Left lung (tissue), 10 donors: Measurements from ENCODE around the gene HLA-DQA2. TPM values are rescaled to one million over a fixed set of nuclear protein-coding genes. Genes with fewer than 3 reads are reported as not detected.
"Not testable (repeated sequence)": the region's sequence is repeated elsewhere in the genome, so short reads cannot be mapped to it uniquely, and the experiment has no call there.

Experiments
- ATAC-seq: fragments of 200-7000 bp; cut with Tn5 transposase; one replicate; pipeline ENCODE4 v1.9.1; 2020; ENCODE audit warnings: moderate library complexity
- DNase-seq, 4 donors: peaks; one replicate each; pipeline ENCODE4 v3.0.0-alpha.2; 2013 to 2020
- H3K27ac ChIP-seq, 2 donors: fragments of 200-600 bp; sonication (generic) in 1 of 2; one replicate each; pipeline versions ENCODE4 v1.5.0 to v1.8.0; 2020 to 2021
- H3K27me3 ChIP-seq, 2 donors: fragments of 200-600 bp; sonication (generic) in 1 of 2; one replicate each; pipeline versions ENCODE4 v1.5.0 to v1.8.0; 2020 to 2021
- H3K36me3 ChIP-seq, 2 donors: fragments of 200-600 bp; sonication (generic) in 1 of 2; one replicate each; pipeline versions ENCODE4 v1.5.0 to v1.8.0; 2020 to 2021
- H3K4me1 ChIP-seq, 2 donors: fragments of 200-600 bp; one replicate each; pipeline ENCODE4 v1.8.0; 2021
- H3K4me3 ChIP-seq, 2 donors: fragments of 200-600 bp; sonication (generic) in 1 of 2; one replicate each; pipeline versions ENCODE4 v1.5.0 to v1.8.0; 2020 to 2021; ENCODE audit warnings: mild to moderate bottlenecking in 1 of 2
- H3K9me3 ChIP-seq, 2 donors: fragments of 200-600 bp; sonication (generic) in 1 of 2; one replicate each; pipeline versions ENCODE4 v1.5.0 to v1.8.0; 2020 to 2021
- intact Hi-C, 2 donors: fragments of 100-400 bp; cut with DNase I; formaldehyde crosslinking; loops; one replicate each; pipeline versions ENCODE4 v1.11.2 to v1.14.2; 2022
- polyA plus RNA-seq, 6 donors: library from polyadenylated mRNA; unstranded; fragments of 120-200 nt; gene quantifications; one replicate each; pipeline ENCODE4 v1.2.1, GENCODE V29; 2013; ENCODE audit not compliant: insufficient read length in 6 of 6
- total RNA-seq, 2 donors: library from RNA; stranded (reverse); fragmentation: NEBNext Ultra II Directional; extraction: Animal tissue kit (Norgen Biotek cat#: 25700); gene quantifications; one replicate each; pipeline ENCODE4 v1.2.1, GENCODE V29; 2021
- TF ChIP-seq, protein P1 (sequence below), 2 donors: fragments of 200-600 bp; sonication (generic) in 1 of 2; IDR thresholded peaks; one replicate each; pipeline versions ENCODE4 v1.5.0 to v1.8.0; 2021; ENCODE audit warnings: antibody characterized with exemption in 2 of 2
- donor health status: DM: no; HTN: yes; CAD: no.
- donor health status: DM: no; HTN: no; CAD: no.

Gene HLA-DQA2
- total and polyA plus RNA-seq, 8 donors: 0.37 to 7.0 (median 1.4) TPM

GRCh38 chr6:32772656-32773055 lies 31.5 kb downstream of the HLA-DQA2 start:
- Histone ChIP-seq H3K27ac (no peak overlapping the region), H3K9me3 (no peaks in the 10 kb centered on the region), H3K4me3 (no peak overlapping the region), H3K27me3 (peaks cover 0 to 23% of the 10 kb centered on the region in 2 donors), H3K4me1 (no peaks in the 10 kb centered on the region), H3K36me3 (no peaks in the 10 kb centered on the region)
- TF ChIP-seq, protein P1, sequence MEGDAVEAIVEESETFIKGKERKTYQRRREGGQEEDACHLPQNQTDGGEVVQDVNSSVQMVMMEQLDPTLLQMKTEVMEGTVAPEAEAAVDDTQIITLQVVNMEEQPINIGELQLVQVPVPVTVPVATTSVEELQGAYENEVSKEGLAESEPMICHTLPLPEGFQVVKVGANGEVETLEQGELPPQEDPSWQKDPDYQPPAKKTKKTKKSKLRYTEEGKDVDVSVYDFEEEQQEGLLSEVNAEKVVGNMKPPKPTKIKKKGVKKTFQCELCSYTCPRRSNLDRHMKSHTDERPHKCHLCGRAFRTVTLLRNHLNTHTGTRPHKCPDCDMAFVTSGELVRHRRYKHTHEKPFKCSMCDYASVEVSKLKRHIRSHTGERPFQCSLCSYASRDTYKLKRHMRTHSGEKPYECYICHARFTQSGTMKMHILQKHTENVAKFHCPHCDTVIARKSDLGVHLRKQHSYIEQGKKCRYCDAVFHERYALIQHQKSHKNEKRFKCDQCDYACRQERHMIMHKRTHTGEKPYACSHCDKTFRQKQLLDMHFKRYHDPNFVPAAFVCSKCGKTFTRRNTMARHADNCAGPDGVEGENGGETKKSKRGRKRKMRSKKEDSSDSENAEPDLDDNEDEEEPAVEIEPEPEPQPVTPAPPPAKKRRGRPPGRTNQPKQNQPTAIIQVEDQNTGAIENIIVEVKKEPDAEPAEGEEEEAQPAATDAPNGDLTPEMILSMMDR (IDR thresholded peaks at IDR 0.05): no peak
- ATAC-seq (no peak), DNase-seq (no peak)
- intact Hi-C loops: no loop called here

DNA sequence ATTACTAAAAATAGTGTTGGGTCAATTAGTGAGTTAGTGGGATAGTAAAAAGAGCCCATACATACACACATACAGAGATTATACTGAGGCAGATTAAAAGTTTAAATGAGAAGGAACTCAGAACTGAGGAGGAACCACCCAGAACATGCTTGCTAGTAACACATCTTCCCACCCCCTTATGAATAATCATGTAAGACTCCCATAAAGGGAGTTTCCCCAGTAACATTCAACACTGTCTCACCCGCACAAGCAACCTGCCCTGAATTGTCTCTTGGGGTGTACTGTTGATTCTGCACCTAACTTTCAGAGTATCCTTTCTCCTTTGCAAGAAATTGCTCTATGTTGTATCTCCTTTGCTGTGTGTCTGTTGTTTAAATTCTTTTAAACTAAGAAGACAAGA lies 33.2 kb downstream of the HLA-DQA2 start:
- TF ChIP-seq, protein P1 (IDR thresholded peaks at IDR 0.05): no peak

GRCh38 chr6:32775071-32775470 lies 33.9 kb downstream of the HLA-DQA2 start:
- Histone ChIP-seq H3K4me3 (no peak overlapping the region), H3K4me1 (no peaks in the 10 kb centered on the region), H3K27me3 (peaks cover 0 to 10% of the 10 kb centered on the region in 2 donors), H3K9me3 (no peaks in the 10 kb centered on the region), H3K27ac (no peak overlapping the region), H3K36me3 (no peaks in the 10 kb centered on the region)
- ATAC-seq: no peak
- TF ChIP-seq, protein P1 (IDR thresholded peaks at IDR 0.05): no peak
- DNase-seq: no peak
- intact Hi-C loops: no loop called here

More for the DNA sequence above, 33.2 kb downstream of the HLA-DQA2 start:
- H3K36me3 ChIP-seq: no peaks in the 10 kb centered on the region
- H3K4me1 ChIP-seq: no peaks in the 10 kb centered on the region
- H3K27me3 ChIP-seq: peaks cover 0 to 12% of the 10 kb centered on the region in 2 donors
- no peaks in the 10 kb centered on the region for H3K9me3 ChIP-seq
- ATAC-seq (no peak), DNase-seq (no peak)
- intact Hi-C loops: no loop called here
- no peak overlapping the region for H3K4me3 ChIP-seq
- H3K27ac ChIP-seq: no peak overlapping the region

DNA sequence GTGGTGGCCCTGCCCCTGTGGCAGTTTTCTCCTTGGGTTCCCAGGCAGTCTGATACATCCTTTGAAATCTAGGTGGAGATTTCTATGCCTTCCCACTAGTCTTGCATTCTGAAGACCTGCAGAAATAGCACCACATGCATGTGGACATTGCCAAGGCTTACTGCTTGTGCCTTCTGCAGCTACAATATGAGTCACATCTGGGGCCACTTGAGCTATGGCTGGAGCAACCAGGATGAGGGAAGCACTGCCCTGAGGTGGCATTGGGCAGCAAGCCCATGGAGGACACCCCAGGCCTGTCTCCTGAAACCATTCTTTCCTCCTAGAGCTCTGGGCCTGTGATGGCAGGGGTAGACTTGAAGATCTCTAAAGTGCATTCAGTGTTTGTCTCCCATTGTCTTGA lies 37.8 kb downstream of the HLA-DQA2 start:
- DNase-seq (no peak), ATAC-seq (peak; percentile 82)
- Histone ChIP-seq H3K27ac (no peak overlapping the region), H3K9me3 (no peaks in the 10 kb centered on the region), H3K36me3 (no peaks in the 10 kb centered on the region), H3K27me3 (no peaks in the 10 kb centered on the region), H3K4me1 (no peaks in the 10 kb centered on the region), H3K4me3 (no peak overlapping the region)
- TF ChIP-seq, protein P1 (IDR thresholded peaks at IDR 0.05): no peak
- intact Hi-C loops: no loop called here

DNA sequence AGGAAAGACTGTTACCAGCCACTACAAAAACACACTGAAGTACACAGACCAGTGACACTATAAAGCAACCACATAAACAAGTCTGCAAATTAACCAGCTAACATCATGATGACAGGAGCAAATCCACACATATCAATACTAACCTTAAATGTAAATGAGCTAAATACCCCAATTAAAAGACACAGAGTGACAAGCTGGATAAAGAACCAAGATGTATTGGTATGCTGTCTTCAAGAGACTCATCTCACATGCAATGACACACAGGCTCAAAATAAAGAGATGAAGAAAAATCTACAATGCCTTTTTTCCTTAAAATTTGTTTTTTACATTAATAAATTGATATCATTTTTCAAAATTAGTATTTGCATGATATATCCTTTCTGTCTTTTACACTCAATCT lies 41.7 kb downstream of the HLA-DQA2 start:
- H3K27ac ChIP-seq, intact Hi-C loops, H3K36me3 ChIP-seq, ATAC-seq, H3K4me1 ChIP-seq, H3K4me3 ChIP-seq, DNase-seq, H3K9me3 ChIP-seq: not testable (repeated sequence)
- peaks cover 6 to 14% of the 10 kb centered on the region in 2 donors for H3K27me3 ChIP-seq
